GM18499 (cell line): ENCODE measurements around the gene NHERF2.

Experiments used
- ATAC-seq: cut with Tn5 transposase; IDR thresholded peaks from one replicate; pipeline ENCODE4 v1.9.1; 2021; ENCODE audit warnings: moderate number of reproducible peaks; ENCODE audit not compliant: insufficient read depth, unreplicated experiment

The NHERF2 gene

GRCh38 chr16:1990351-1991134 lies 36.2 kb upstream of the NHERF2 start:
- ATAC-seq, result no peak

GRCh38 chr16:1991135-1991551 lies 35.6 kb upstream of the NHERF2 start:
- ATAC-seq, result peak; percentile 39

- ATAC-seq, result no peak
Measured at GRCh38 chr16:1991588-1991947, 35.1 kb upstream of the NHERF2 start.

- ATAC-seq, result no peak
Measured at GRCh38 chr16:1991948-1992703, 34.6 kb upstream of the NHERF2 start.

- ATAC-seq, result no peak
Measured at GRCh38 chr16:1992704-1993317, 33.9 kb upstream of the NHERF2 start.

GRCh38 chr16:1993731-1994131 lies 33.0 kb upstream of the NHERF2 start:
- no peak for ATAC-seq

- ATAC-seq, result no peak
Measured at GRCh38 chr16:1997494-1998359, 29.0 kb upstream of the NHERF2 start.

- no peak for ATAC-seq
Measured at GRCh38 chr16:1998360-1998835, 28.3 kb upstream of the NHERF2 start.

GRCh38 chr16:1998852-1999801 lies 27.6 kb upstream of the NHERF2 start:
- ATAC-seq, result no peak

- ATAC-seq, result no peak
Measured at GRCh38 chr16:1999866-2000514, 26.7 kb upstream of the NHERF2 start.

GRCh38 chr16:2001035-2001434 lies 25.7 kb upstream of the NHERF2 start:
- no peak for ATAC-seq

- no peak for ATAC-seq
Measured at GRCh38 chr16:2001456-2002355, 25.0 kb upstream of the NHERF2 start.

GRCh38 chr16:2002406-2003230 lies 24.1 kb upstream of the NHERF2 start:
- no peak for ATAC-seq

- ATAC-seq, result no peak
Measured at GRCh38 chr16:2003231-2003826, 23.4 kb upstream of the NHERF2 start.

- ATAC-seq, result no peak
Measured at GRCh38 chr16:2003827-2004641, 22.7 kb upstream of the NHERF2 start.
